Measurements from ENCODE around the gene SPTLC3.

Gene SPTLC3

GRCh38 chr20:13113731-13114130, 105.0 kb downstream of the SPTLC3 start:
- ATAC-seq, result no peak
- TF ChIP-seq ZNF8 (CRISPR knock-in tag; IDR thresholded peaks at IDR 0.05) (no peak), TCF4 (CRISPR knock-in tag; IDR thresholded peaks at IDR 0.05; ENCODE audit: borderline replicate concordance) (no peak), TOX (CRISPR knock-in tag; IDR thresholded peaks at IDR 0.05; ENCODE audit: borderline replicate concordance) (no peak), ISL1 (CRISPR knock-in tag; IDR thresholded peaks at IDR 0.05) (no peak), CSDC2 (CRISPR knock-in tag; IDR thresholded peaks at IDR 0.05) (no peak), ZFP3 (CRISPR knock-in tag; IDR thresholded peaks at IDR 0.05) (no peak), ZNF70 (CRISPR knock-in tag; IDR thresholded peaks at IDR 0.05) (no peak), SNAI2 (CRISPR knock-in tag; IDR thresholded peaks at IDR 0.05) (no peak), CREB5 (CRISPR knock-in tag; IDR thresholded peaks at IDR 0.05; ENCODE audit: low read depth) (no peak), RARB (CRISPR knock-in tag; IDR thresholded peaks at IDR 0.05) (no peak), BACH2 (CRISPR knock-in tag; IDR thresholded peaks at IDR 0.05; ENCODE audit: borderline replicate concordance) (no peak), ZC3H10 (CRISPR knock-in tag; IDR thresholded peaks at IDR 0.05) (no peak), GLIS3 (CRISPR knock-in tag; IDR thresholded peaks at IDR 0.05) (no peak), ESRRG (CRISPR knock-in tag; IDR thresholded peaks at IDR 0.05) (no peak), POU6F1 (CRISPR knock-in tag; IDR thresholded peaks at IDR 0.05; ENCODE audit: borderline replicate concordance, low read depth) (no peak)
- TF ChIP-seq, protein P1, sequence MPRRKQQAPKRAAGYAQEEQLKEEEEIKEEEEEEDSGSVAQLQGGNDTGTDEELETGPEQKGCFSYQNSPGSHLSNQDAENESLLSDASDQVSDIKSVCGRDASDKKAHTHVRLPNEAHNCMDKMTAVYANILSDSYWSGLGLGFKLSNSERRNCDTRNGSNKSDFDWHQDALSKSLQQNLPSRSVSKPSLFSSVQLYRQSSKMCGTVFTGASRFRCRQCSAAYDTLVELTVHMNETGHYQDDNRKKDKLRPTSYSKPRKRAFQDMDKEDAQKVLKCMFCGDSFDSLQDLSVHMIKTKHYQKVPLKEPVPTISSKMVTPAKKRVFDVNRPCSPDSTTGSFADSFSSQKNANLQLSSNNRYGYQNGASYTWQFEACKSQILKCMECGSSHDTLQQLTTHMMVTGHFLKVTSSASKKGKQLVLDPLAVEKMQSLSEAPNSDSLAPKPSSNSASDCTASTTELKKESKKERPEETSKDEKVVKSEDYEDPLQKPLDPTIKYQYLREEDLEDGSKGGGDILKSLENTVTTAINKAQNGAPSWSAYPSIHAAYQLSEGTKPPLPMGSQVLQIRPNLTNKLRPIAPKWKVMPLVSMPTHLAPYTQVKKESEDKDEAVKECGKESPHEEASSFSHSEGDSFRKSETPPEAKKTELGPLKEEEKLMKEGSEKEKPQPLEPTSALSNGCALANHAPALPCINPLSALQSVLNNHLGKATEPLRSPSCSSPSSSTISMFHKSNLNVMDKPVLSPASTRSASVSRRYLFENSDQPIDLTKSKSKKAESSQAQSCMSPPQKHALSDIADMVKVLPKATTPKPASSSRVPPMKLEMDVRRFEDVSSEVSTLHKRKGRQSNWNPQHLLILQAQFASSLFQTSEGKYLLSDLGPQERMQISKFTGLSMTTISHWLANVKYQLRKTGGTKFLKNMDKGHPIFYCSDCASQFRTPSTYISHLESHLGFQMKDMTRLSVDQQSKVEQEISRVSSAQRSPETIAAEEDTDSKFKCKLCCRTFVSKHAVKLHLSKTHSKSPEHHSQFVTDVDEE (CRISPR knock-in tag; IDR thresholded peaks at IDR 0.05), result no peak

- no peak for ATAC-seq
- TF ChIP-seq TCF4 (CRISPR knock-in tag; IDR thresholded peaks at IDR 0.05; ENCODE audit: borderline replicate concordance) (no peak), SNAI2 (CRISPR knock-in tag; IDR thresholded peaks at IDR 0.05) (no peak), PPARA (CRISPR knock-in tag; IDR thresholded peaks at IDR 0.05; ENCODE audit: borderline replicate concordance) (no peak), GLIS3 (CRISPR knock-in tag; IDR thresholded peaks at IDR 0.05) (no peak), CSDC2 (CRISPR knock-in tag; IDR thresholded peaks at IDR 0.05) (no peak), ZNF8 (CRISPR knock-in tag; IDR thresholded peaks at IDR 0.05) (no peak), ZNF70 (CRISPR knock-in tag; IDR thresholded peaks at IDR 0.05) (no peak), ZNF565 (CRISPR knock-in tag; conservative IDR thresholded peaks at IDR 0.05; ENCODE audit: low read depth) (no peak)
Observed at GRCh38 chr20:13117200-13117599, 108.4 kb downstream of the SPTLC3 start.

- TF ChIP-seq CSDC2 (CRISPR knock-in tag; IDR thresholded peaks at IDR 0.05), result no peak
- TF ChIP-seq, protein P2, sequence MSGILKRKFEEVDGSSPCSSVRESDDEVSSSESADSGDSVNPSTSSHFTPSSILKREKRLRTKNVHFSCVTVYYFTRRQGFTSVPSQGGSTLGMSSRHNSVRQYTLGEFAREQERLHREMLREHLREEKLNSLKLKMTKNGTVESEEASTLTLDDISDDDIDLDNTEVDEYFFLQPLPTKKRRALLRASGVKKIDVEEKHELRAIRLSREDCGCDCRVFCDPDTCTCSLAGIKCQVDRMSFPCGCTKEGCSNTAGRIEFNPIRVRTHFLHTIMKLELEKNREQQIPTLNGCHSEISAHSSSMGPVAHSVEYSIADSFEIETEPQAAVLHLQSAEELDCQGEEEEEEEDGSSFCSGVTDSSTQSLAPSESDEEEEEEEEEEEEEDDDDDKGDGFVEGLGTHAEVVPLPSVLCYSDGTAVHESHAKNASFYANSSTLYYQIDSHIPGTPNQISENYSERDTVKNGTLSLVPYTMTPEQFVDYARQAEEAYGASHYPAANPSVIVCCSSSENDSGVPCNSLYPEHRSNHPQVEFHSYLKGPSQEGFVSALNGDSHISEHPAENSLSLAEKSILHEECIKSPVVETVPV (CRISPR knock-in tag; IDR thresholded peaks at IDR 0.05), result no peak
- TF ChIP-seq, protein P1 (CRISPR knock-in tag; IDR thresholded peaks at IDR 0.05), result no peak
- TF ChIP-seq PPARA (CRISPR knock-in tag; IDR thresholded peaks at IDR 0.05; ENCODE audit: borderline replicate concordance), result no peak
- no peak for TF ChIP-seq OSR1 (CRISPR knock-in tag; IDR thresholded peaks at IDR 0.05)
- TF ChIP-seq ZFP3 (CRISPR knock-in tag; IDR thresholded peaks at IDR 0.05), result no peak
- no peak for TF ChIP-seq ZC3H10 (CRISPR knock-in tag; IDR thresholded peaks at IDR 0.05)
- TF ChIP-seq ZNF70 (CRISPR knock-in tag; IDR thresholded peaks at IDR 0.05), result no peak
- no peak for TF ChIP-seq ZNF565 (CRISPR knock-in tag; conservative IDR thresholded peaks at IDR 0.05; ENCODE audit: low read depth)
- TF ChIP-seq ESRRG (CRISPR knock-in tag; IDR thresholded peaks at IDR 0.05), result no peak
- no peak for TF ChIP-seq GLIS3 (CRISPR knock-in tag; IDR thresholded peaks at IDR 0.05)
- no peak for ATAC-seq
Observed at GRCh38 chr20:13118676-13119075, 109.9 kb downstream of the SPTLC3 start.

All from SK-N-SH treated with all-trans-retinoic acid at 6 μM for 48 hours (cell line).